GM21576 (cell line): ENCODE results near the gene HOXC12.

ENCODE experiments used
- ATAC-seq: cut with Tn5 transposase; IDR thresholded peaks from one replicate; pipeline ENCODE4 v1.9.1; 2021; ENCODE audit warnings: mild to moderate bottlenecking, moderate library complexity; ENCODE audit not compliant: unreplicated experiment

HOXC12 gene

DNA sequence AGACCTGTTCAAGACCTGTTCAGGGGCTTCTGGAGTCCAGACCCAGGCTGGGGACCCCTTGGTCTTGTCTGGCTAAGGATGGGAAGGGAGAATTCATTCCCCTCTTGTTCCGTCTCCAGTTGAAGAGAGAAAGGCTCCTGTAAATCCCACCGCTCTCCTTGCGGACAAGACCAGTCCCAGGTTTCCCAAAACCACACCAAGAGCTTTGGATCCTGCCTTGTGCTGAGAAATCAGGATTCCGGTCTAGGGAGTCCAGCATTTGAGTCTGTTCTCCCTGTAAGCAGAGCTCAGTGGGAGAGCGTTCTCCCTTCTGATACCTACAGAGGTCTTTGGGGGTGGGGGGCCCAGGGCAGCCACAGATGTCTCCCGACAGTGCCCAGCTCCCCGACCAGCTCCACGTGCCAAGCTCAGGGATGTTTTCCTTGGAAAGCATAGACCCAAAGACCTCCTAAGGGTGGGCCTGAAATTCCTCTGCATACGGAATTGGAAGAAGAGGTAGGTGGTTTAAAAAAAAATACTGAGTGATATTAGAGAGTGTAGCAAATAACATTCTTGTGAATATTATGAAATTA, 14.2 kb upstream of the HOXC12 start:
- ATAC-seq, result no peak

DNA sequence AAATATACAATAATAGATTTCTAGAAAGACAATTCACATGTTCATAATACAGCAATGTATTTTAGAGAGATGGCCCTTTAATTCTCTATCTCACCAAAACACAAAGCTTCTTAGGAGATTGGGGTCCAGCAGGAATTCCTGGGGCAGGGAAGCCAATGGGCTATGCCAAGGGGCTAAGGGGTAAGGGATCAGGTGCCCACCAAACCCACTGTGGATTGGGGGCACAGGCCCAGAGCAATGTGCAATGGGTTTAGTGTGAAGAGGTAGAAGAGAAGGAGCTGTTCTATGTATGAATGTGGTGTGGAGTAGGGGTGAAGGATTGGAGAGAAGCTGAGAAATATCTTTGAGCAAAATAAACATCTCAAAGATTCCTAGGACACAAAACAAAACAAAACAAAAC, 13.5 kb upstream of the HOXC12 start:
- no peak for ATAC-seq

DNA sequence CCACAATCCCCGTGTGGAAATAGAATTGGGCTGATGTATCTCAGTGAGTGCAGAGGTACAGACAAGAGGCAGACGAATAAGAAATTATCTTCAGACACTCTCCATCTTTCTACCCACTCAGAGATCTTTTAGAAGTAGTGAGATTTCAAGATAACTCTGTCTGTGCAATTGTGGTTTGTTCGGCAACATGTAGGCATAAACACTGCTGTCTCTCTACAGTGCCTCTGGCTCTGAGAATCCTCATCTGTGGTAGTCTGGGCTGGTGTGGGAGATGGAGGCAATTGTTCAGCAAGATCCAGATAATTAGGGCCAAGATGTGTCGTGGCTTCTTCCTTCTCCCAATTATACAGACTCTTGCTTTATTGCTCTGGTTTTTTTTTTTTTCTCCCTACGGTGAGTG, 13.0 kb upstream of the HOXC12 start:
- ATAC-seq, result no peak

DNA sequence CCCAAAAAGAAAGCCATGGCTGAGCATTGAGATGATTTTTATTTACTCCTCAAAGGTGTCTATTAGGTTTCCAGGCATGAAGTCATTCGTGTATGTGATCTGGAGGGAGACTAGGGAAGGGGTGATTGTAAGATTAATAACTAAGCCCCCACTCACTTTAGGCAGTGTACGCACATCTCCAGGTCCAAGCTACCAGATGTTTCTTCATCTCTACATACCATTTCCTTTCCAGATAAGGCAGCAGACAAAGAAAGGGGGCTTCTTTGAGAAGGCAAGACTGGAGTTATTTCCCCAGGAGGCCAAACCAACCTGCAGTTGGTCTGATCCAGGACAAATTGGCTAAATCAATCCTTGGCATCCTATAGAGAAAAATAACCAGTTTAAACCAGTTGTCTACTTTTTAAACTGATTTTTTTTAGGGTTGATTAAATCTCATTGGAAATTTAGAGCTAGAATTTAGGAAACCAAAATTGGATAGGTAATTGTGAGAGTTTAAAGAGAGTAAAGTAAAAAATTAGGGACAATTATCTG, 12.2 kb upstream of the HOXC12 start:
- ATAC-seq, result no peak

DNA sequence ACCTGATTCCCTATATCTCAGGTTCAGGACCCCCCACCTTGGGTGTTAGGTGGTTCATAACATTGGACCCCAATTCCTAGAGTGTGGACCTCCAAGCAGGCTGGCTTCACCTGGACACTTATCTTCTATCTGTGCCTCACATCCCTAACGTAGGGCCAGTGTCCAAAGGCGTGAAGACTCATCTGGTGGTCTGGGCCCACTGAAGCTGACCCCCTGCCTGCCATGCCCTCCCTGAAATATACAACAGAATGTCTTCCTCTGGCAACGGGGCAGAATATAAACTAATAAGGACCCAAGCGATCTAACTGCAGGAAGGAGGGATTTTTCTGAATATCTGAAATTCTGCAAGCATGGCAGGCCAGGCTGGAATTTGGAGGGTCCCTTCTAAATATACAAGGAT, 10.5 kb upstream of the HOXC12 start:
- no peak for ATAC-seq

DNA sequence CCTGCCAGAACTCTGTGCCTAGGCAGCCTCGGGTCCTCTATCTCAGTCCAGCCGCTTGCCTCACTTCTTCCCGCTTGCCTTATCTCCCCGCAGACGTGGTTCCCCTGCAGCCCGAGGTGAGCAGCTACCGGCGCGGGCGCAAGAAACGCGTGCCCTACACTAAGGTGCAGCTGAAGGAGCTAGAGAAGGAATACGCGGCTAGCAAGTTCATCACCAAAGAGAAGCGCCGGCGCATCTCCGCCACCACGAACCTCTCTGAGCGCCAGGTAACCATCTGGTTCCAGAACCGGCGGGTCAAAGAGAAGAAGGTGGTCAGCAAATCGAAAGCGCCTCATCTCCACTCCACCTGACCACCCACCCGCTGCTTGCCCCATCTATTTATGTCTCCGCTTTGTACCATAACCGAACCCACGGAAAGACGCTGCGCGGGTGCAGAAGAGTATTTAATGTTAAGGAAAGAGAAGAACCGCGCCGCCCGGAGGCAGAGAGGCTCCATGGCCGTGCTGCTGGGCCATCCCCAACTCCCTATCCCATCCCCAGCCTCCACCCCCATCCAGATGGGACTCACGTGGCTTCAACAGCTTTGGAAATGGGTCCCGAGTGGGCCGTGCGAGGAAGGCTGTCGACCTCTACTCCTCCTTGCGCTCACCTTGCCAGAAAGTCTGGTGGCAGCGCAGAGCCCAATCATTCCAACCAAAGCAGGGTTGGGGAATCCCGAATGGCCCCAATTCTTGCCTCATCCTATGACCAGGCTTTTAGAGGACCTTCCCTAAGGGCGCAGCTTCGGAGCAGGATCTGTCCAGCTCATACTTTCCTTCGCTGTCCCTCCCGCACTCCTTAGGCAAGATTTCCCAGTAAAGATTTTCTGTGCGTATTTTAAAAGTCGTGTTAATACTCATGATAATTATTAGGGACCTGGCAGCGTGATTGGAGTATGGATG, 9.5 kb upstream of the HOXC12 start:
- ATAC-seq, result no peak

DNA sequence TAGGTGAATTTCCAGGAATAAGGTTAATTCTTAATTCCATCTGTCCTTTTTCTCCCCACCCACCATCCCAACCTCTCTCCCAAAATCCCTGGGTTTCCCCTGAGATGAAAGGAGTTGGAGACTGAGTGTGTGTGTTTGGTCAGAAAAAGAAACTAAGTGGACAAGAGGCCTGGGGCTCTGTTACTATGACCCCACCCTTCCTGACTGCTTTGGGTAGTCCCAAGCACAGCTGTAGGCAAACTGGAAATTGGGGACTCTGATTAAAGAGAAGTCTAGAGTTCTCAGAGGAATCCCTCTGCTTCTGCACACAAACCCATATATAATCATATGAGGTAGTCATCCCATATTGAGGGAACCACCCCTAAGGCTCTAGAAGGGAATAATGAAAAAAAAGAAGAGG, 7.0 kb upstream of the HOXC12 start:
- ATAC-seq, result no peak

DNA sequence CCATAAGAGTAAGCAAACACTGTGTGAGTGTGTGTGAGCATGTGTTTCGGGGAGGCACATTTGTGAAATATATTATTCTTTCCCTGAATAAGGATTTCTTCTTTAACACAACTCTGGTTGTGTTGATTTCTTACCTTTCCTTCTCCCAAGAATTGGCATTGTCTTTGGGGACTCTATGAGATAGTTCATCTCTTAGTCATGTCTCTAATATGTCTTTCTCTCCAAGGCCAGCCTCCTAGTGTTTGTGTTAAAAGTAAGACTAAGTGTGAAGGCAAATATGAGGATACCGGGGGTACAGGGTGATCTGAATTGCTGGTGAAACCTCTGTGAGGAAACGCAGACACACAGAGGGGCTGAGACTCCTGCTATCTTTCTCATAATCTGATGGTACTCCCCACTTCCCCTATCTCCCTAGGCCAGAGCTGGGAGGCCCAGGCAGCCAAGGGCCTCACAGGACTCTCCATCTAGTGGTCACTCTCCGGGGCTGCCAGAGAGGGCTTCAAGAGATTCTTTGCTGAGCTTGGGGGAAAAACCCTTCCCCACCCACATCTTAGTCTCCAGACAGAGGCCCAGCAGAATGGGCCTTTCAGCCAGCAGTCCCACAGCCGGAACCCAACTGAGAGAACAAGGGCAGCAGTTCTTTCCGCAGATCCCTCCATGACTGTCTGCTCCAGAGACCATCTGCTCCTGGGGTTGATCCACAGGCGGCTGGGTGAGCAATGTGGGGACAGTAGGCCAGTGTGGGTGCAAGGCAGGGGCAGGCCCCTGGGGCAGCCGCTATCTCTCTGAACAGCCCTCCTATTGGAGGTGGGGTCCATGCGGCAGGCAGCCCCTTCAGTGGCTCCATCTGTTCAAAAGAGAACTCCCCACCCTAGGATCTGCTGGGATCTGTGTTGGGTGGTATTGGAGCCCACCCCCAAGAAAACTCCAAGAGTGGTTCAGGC, 5.8 kb upstream of the HOXC12 start:
- no peak for ATAC-seq

DNA sequence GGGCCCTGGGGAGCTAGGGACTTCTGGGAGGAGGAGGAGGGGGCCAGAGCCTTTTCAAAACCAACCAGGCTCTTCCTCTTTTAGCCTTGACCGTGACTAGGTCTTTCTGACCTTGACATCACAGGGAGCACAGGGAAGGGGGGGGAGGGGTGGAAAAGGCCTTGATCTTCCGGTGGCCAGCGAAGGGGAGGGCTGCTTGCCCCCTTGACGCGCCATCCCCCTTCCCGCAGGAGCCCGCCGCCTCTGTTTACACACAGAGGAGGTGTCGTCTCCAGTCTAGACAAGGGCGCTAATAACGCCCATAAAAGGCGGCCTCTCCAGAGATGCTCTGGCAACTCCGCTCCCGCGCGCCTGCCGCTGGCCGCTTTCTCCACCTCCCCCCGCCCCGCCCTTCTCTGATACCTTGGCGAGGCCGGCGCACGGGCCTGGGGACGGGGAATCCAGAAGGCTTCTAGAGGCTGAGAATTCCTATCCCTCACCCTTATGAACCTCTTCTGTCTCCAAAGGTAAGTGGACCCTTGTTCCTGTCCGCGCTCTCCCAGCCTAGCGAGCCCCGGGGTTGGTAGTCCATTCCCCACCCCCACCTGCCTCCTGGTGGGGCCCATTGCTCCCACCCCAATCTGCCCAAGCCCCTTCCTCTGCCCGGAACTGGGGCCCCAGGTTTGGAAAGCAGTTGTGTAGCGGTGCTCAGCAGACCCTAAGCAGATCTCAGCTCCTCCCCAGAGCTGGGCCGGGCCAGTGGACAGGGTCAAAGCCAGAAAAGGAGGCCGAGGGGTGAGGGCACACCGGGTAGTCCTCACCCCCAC, 4.9 kb upstream of the HOXC12 start:
- ATAC-seq, result no peak

DNA sequence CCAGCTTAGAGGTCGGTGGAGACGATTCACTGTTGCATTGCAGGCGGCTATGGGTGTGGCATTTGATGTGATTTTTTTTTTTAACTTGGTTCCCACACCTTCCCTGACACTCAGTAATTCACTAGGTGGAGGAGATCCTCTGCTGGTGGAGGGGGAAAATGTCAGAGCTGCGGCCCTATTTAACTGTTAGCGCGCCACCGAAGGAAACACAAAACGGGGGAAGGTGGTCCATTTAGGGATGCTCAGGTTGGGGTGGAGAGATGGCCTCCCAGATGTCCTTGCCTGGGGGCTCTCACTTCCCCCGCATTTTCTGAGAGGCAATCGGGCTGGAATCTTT, 4.3 kb upstream of the HOXC12 start:
- no peak for ATAC-seq

DNA sequence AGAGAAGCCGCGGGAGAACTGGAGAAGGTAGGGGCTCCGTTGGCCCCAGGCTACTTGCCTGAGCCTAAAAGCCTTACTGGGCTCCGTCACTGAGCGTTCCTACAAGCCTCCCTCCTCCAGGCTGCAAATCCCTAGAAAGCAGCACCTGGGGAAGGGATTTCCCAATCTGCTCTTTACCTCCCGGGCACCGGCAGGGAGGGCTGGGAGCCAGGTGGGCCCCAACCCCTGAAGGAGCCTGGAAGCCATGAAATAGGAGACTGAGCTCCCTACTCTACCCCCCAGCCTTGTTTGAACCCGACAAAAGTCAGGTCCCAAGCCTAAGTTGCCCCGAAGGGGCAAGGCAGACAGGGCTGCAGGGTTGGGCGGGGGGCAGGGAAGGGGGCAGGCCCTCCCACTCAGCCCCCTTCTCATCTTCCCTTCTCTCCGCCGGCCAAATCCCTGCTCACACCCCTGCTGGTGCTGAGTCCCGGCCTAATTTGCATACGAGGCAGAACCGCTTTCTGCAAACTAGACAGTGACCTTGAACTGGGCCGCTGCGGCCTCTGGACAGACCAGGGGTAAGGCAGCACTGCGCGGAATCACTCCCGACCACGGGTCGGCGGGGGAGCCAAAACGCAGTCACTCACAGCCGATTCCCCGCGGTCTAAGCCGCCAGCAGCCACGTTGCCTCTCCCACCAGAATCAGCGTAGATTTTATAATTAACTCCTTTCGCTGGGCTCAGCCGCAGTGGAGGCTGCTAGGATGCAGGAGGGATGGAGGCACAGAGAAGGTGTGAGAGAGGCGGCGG, 3.7 kb upstream of the HOXC12 start:
- no peak for ATAC-seq

DNA sequence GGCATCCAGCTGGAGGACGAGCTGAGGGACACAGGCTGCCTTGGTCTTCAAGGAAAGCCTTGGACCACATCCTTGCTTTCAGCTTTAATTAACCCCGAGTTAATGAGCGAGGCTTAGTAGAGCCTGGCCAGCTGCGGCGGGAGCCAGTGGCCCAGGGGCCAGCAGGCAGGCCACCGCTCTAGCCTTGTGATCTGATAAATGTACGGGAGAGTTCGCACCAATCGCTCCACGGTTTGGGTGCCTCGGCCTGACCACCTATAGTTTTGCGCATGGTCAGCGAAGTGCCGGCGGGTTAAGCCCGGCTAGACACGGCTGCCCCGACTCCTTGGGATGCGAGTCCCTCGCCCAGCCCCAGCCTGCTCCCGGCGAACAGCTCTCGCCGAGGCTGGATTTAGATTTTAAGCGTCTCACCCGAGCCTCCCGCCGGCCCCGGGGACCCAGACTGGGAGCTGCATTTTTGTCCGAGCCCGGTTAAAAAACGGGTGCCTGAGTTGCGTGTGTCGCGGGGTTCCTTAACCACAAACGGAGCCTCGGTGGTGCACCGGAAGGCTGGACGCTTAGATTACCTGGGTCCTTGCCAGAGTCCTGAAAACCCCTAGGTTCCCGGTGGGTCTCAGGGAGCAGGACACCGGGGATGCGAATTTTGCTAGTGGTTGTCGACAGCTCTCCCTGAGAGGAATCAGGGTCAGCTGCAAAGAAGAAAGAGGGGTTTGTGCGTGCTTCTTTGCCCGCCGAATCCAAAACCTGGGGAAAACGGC, 2.9 kb upstream of the HOXC12 start:
- ATAC-seq, result no peak

DNA sequence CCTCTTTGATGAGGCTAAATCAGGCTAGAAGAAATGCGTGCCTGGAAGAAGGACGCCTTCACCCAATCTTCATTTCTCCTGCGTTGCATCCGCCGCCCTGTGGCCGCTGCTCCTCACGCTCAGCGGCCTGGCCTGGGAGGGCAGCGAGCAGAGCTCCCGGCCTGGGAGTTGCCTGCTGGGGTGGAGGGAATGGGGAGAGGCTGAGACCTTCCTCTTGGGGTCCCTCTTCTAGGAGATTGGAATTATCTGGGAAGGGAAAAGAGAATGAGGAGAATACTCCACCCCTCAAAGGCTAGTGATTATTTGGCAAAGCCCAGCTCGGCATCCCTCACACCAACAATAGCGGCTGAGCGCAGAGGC, 2.4 kb upstream of the HOXC12 start:
- ATAC-seq, result no peak

DNA sequence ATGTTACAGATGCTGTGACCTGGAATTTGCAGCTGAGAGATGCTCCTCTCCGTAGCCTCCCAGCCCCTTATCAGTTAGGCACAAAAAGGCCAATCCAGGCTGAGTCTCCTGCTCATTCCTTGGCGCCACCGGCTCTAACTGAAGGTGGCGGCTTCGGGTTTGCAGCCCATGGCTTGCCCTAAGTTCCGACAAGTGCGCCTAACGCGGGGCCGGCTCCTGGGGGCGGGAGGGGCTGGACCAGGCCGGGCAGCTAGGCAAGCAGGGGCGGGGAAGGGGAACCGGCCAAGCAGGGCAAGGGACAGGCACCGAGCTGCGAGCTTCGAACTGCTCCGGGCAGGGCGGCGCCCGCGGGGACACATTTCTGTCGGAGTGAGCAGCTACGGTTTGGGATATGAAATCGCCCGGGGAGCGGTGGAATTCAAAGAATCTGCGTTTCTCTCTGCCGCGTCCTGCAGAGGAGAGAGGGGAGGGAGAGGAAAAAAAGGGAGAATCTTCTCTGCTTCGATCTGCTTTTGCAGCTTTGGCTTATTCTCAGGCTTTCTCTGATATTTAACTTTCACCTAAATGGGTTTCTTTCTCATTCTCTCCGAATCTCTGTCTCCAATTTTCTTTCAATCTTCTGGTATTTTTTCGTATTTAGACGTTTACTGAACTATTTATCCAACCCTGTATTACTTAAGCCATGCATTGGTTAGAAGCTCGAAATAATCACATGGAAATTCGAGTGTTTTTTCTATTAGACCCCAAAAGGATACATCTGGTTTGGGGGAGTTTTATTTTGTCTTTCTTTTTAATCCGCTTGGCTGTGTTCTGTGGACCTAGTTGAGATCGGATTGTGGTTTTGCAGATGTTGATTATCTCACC, 1.6 kb upstream of the HOXC12 start:
- ATAC-seq, result no peak

DNA sequence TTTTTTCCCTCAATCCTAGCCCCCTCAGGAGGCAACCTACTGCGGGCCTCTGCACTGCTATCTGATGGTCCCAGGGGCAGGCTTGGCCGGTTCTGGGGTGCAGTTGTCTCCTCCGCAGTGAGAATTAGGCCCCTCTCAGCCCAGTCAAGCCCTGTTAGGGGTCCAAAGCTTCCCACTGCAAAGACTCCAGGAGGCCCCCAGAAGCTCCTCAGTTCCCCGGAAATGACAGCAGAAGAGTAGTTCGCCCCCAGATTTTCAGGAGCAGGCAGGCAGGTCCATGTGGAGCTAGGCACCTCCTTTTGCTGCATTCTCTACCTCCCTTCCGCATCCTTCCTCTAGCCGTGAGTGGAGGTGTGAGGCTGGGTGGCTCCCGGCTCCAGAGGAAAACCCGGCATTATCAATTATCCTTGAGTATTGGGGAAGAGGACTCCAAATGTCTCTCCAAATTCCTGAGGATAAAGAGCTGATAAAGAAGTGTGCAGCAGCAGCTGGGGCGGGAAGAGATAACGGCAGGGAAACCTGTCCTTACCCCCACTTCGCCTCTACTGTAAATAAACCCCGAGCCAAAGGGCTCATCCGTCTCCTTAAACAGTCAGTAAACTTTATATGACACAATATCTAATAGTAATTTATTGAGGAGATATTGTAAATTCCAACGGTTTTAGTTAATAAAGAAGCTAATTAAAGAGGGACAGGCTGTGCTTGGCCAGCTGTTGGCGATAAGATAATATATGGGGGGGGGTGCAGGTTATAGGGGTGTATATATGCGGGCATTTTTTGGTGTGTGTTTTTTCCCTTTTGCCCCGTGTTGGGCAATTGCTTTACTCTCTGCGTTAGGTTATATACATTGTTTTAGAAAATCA, 641 bp upstream of the HOXC12 start:
- ATAC-seq, result no peak

DNA sequence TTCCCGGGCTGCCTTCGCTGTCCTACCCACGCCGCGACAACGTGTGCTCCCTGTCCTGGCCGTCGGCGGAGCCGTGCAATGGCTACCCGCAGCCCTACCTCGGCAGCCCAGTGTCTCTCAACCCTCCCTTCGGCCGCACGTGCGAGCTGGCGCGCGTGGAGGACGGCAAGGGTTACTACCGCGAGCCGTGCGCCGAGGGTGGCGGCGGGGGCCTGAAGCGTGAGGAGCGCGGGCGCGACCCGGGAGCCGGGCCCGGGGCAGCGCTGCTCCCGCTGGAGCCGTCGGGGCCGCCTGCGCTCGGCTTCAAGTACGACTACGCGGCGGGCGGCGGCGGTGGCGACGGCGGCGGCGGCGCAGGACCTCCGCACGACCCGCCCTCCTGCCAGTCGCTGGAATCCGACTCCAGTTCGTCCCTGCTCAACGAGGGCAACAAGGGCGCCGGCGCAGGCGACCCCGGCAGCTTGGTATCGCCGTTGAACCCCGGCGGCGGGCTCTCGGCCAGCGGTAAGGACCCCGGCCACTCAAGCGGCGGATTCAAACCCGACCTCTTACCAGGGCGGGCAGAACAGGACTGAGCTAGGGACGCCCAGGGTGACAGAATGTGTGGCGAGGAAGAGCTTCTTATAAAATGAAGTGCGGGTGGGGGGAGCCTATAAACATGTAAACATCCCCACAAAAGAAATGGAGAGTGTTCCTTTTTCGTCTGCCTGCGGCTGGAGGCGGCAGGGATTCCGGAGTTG, 503 bp downstream of the HOXC12 start:
- ATAC-seq, result no peak
